ENCODE measurements around the gene ZDHHC17.

ZDHHC17 gene

GRCh38 chr12:76863005-76863670, 99.2 kb downstream of the ZDHHC17 start:
- Histone ChIP-seq H3K36me3 (ENCODE audit: control insufficient read depth in 4 of 4, insufficient read depth in 4 of 4, low read length in 3 of 4) (no peaks in the 10 kb centered on the region), H3K27me3 (replicated peaks in 2 of 5; ENCODE audit: control insufficient read depth in 4 of 5, insufficient read depth in 5 of 5, low read length in 4 of 5) (peaks cover 0 to 6% (median 0%) of the 10 kb centered on the region in 5 experiments), H3K4me3 (ENCODE audit: control insufficient read depth in 1 of 7, extremely low read depth in 1 of 7, insufficient read depth in 4 of 7, low read depth in 2 of 7, low read length in 6 of 7) (no peak overlapping the region), H3K4me1 (ENCODE audit: control extremely low read depth in 1 of 4, control insufficient read depth in 4 of 4, insufficient read depth in 4 of 4, low read length in 3 of 4) (peaks cover 3 to 18% (median 17%) of the 10 kb centered on the region in 4 experiments), H3K27ac (ENCODE audit: insufficient read depth in 1 of 2, low read depth in 1 of 2, low read length in 2 of 2, poor library complexity in 1 of 2, severe bottlenecking in 2 of 2) (no peak overlapping the region), H3K9me3 (ENCODE audit: control extremely low read depth in 1 of 5, control insufficient read depth in 4 of 5, insufficient read depth in 2 of 5, low read depth in 1 of 5, low read length in 4 of 5) (no peaks in the 10 kb centered on the region)
- WGBS (ENCODE audit: insufficient coverage), result 95% methylated on average over 11 of the region's 12 CpGs
- ChIA-PET CTCF (interaction anchor here (1.1 kb wide), 1 partner anchor 9 kb away, joined by 3 read pairs; no protein-coding TSS in a partner anchor), POLR2A (no interaction called here)
- no peak for DNase-seq

GRCh38 chr12:76863837-76864236, 99.9 kb downstream of the ZDHHC17 start:
- no peak overlapping the region for H3K4me3 ChIP-seq (ENCODE audit: control insufficient read depth in 1 of 7, extremely low read depth in 1 of 7, insufficient read depth in 4 of 7, low read depth in 2 of 7, low read length in 6 of 7)
- peaks cover 0 to 6% (median 0%) of the 10 kb centered on the region in 5 experiments for H3K27me3 ChIP-seq (replicated peaks in 2 of 5; ENCODE audit: control insufficient read depth in 4 of 5, insufficient read depth in 5 of 5, low read length in 4 of 5)
- POLR2A ChIA-PET, result no interaction called here
- H3K27ac ChIP-seq (ENCODE audit: insufficient read depth in 1 of 2, low read depth in 1 of 2, low read length in 2 of 2, poor library complexity in 1 of 2, severe bottlenecking in 2 of 2), result no peak overlapping the region
- no peaks in the 10 kb centered on the region for H3K9me3 ChIP-seq (ENCODE audit: control extremely low read depth in 1 of 5, control insufficient read depth in 4 of 5, insufficient read depth in 2 of 5, low read depth in 1 of 5, low read length in 4 of 5)
- WGBS (ENCODE audit: insufficient coverage), result 100% methylated on average over 1 of the region's 4 CpGs
- no peaks in the 10 kb centered on the region for H3K36me3 ChIP-seq (ENCODE audit: control insufficient read depth in 4 of 4, insufficient read depth in 4 of 4, low read length in 3 of 4)
- CTCF ChIA-PET, result interaction anchor here (0.6 to 1.1 kb wide), 2 partner anchors 9 to 65 kb away, joined by 3 read pairs; no protein-coding TSS in a partner anchor
- H3K4me1 ChIP-seq (ENCODE audit: control extremely low read depth in 1 of 4, control insufficient read depth in 4 of 4, insufficient read depth in 4 of 4, low read length in 3 of 4), result peaks cover 3 to 17% (median 16%) of the 10 kb centered on the region in 4 experiments
- no peak for DNase-seq

- Histone ChIP-seq H3K4me3 (ENCODE audit: control insufficient read depth in 1 of 7, extremely low read depth in 1 of 7, insufficient read depth in 4 of 7, low read depth in 2 of 7, low read length in 6 of 7) (no peak overlapping the region), H3K27ac (ENCODE audit: insufficient read depth in 1 of 2, low read depth in 1 of 2, low read length in 2 of 2, poor library complexity in 1 of 2, severe bottlenecking in 2 of 2) (no peak overlapping the region), H3K36me3 (ENCODE audit: control insufficient read depth in 4 of 4, insufficient read depth in 4 of 4, low read length in 3 of 4) (no peaks in the 10 kb centered on the region), H3K9me3 (ENCODE audit: control extremely low read depth in 1 of 5, control insufficient read depth in 4 of 5, insufficient read depth in 2 of 5, low read depth in 1 of 5, low read length in 4 of 5) (no peaks in the 10 kb centered on the region), H3K4me1 (ENCODE audit: control extremely low read depth in 1 of 4, control insufficient read depth in 4 of 4, insufficient read depth in 4 of 4, low read length in 3 of 4) (peaks cover 0 to 7% (median 6%) of the 10 kb centered on the region in 4 experiments), H3K27me3 (replicated peaks in 2 of 5; ENCODE audit: control insufficient read depth in 4 of 5, insufficient read depth in 5 of 5, low read length in 4 of 5) (peaks cover 0 to 6% (median 0%) of the 10 kb centered on the region in 5 experiments)
- no CpG with 5 or more reads among the region's 2 CpGs for WGBS (ENCODE audit: insufficient coverage)
- POLR2A ChIA-PET, result no interaction called here
- CTCF ChIA-PET, result interaction anchor here (1.5 kb wide), 1 partner anchor 20 kb away, joined by 3 read pairs; no protein-coding TSS in a partner anchor
- DNase-seq, result no peak
Observed at GRCh38 chr12:76864791-76865400, 101.0 kb downstream of the ZDHHC17 start.

- ChIA-PET POLR2A (no interaction called here), CTCF (interaction anchor here (0.5 to 1.5 kb wide), 3 partner anchors 14 to 204 kb away, joined by 3 read pairs; no protein-coding TSS in a partner anchor)
- DNase-seq, result no peak
- no peaks in the 10 kb centered on the region for H3K9me3 ChIP-seq (ENCODE audit: control extremely low read depth in 1 of 5, control insufficient read depth in 4 of 5, insufficient read depth in 2 of 5, low read depth in 1 of 5, low read length in 4 of 5)
- H3K27ac ChIP-seq (ENCODE audit: insufficient read depth in 1 of 2, low read depth in 1 of 2, low read length in 2 of 2, poor library complexity in 1 of 2, severe bottlenecking in 2 of 2), result no peak overlapping the region
- peaks cover 0 to 6% (median 0%) of the 10 kb centered on the region in 5 experiments for H3K27me3 ChIP-seq (replicated peaks in 2 of 5; ENCODE audit: control insufficient read depth in 4 of 5, insufficient read depth in 5 of 5, low read length in 4 of 5)
- no peaks in the 10 kb centered on the region for H3K4me1 ChIP-seq (ENCODE audit: control extremely low read depth in 1 of 4, control insufficient read depth in 4 of 4, insufficient read depth in 4 of 4, low read length in 3 of 4)
- H3K4me3 ChIP-seq (ENCODE audit: control insufficient read depth in 1 of 7, extremely low read depth in 1 of 7, insufficient read depth in 4 of 7, low read depth in 2 of 7, low read length in 6 of 7), result no peak overlapping the region
- 93% methylated on average over 7 of the region's 8 CpGs for whole genome bisulfite sequencing (ENCODE audit: insufficient coverage)
- H3K36me3 ChIP-seq (ENCODE audit: control insufficient read depth in 4 of 4, insufficient read depth in 4 of 4, low read length in 3 of 4), result no peaks in the 10 kb centered on the region
Observed at GRCh38 chr12:76866151-76866567, 102.2 kb downstream of the ZDHHC17 start.

GRCh38 chr12:76866726-76867125, 102.8 kb downstream of the ZDHHC17 start:
- Histone ChIP-seq H3K27ac (ENCODE audit: insufficient read depth in 1 of 2, low read depth in 1 of 2, low read length in 2 of 2, poor library complexity in 1 of 2, severe bottlenecking in 2 of 2) (no peak overlapping the region), H3K4me1 (ENCODE audit: control extremely low read depth in 1 of 4, control insufficient read depth in 4 of 4, insufficient read depth in 4 of 4, low read length in 3 of 4) (no peaks in the 10 kb centered on the region), H3K36me3 (ENCODE audit: control insufficient read depth in 4 of 4, insufficient read depth in 4 of 4, low read length in 3 of 4) (no peaks in the 10 kb centered on the region), H3K4me3 (ENCODE audit: control insufficient read depth in 1 of 7, extremely low read depth in 1 of 7, insufficient read depth in 4 of 7, low read depth in 2 of 7, low read length in 6 of 7) (no peak overlapping the region), H3K27me3 (replicated peaks in 2 of 5; ENCODE audit: control insufficient read depth in 4 of 5, insufficient read depth in 5 of 5, low read length in 4 of 5) (peaks cover 0 to 6% (median 0%) of the 10 kb centered on the region in 5 experiments), H3K9me3 (ENCODE audit: control extremely low read depth in 1 of 5, control insufficient read depth in 4 of 5, insufficient read depth in 2 of 5, low read depth in 1 of 5, low read length in 4 of 5) (no peaks in the 10 kb centered on the region)
- 98% methylated on average over 5 of the region's 8 CpGs for WGBS (ENCODE audit: insufficient coverage)
- ChIA-PET CTCF (interaction anchor here (0.5 to 1.5 kb wide), 4 partner anchors 14 to 205 kb away, joined by 3 to 4 read pairs (median 3); no protein-coding TSS in a partner anchor), POLR2A (no interaction called here)
- peak in 1 of 3 donors; percentile 10 for DNase-seq

- Histone ChIP-seq H3K27ac (ENCODE audit: insufficient read depth in 1 of 2, low read depth in 1 of 2, low read length in 2 of 2, poor library complexity in 1 of 2, severe bottlenecking in 2 of 2) (no peak overlapping the region), H3K4me3 (ENCODE audit: control insufficient read depth in 1 of 7, extremely low read depth in 1 of 7, insufficient read depth in 4 of 7, low read depth in 2 of 7, low read length in 6 of 7) (no peak overlapping the region), H3K9me3 (ENCODE audit: control extremely low read depth in 1 of 5, control insufficient read depth in 4 of 5, insufficient read depth in 2 of 5, low read depth in 1 of 5, low read length in 4 of 5) (no peaks in the 10 kb centered on the region), H3K4me1 (ENCODE audit: control extremely low read depth in 1 of 4, control insufficient read depth in 4 of 4, insufficient read depth in 4 of 4, low read length in 3 of 4) (no peaks in the 10 kb centered on the region), H3K27me3 (replicated peaks in 2 of 5; ENCODE audit: control insufficient read depth in 4 of 5, insufficient read depth in 5 of 5, low read length in 4 of 5) (peaks cover 0 to 5% (median 2%) of the 10 kb centered on the region in 5 experiments), H3K36me3 (ENCODE audit: control insufficient read depth in 4 of 4, insufficient read depth in 4 of 4, low read length in 3 of 4) (no peaks in the 10 kb centered on the region)
- WGBS (ENCODE audit: insufficient coverage), result 90% methylated on average over 2 of the region's 2 CpGs
- ChIA-PET POLR2A (no interaction called here), CTCF (interaction anchor here (1.6 to 1.7 kb wide), 2 partner anchors 12 to 15 kb away, joined by 3 to 4 read pairs; no protein-coding TSS in a partner anchor)
- peak in 2 of 3 donors; percentile 14 to 36 for DNase-seq
Observed at GRCh38 chr12:76871082-76871481, 107.2 kb downstream of the ZDHHC17 start.

- Histone ChIP-seq H3K36me3 (ENCODE audit: control insufficient read depth in 4 of 4, insufficient read depth in 4 of 4, low read length in 3 of 4) (no peaks in the 10 kb centered on the region), H3K4me3 (ENCODE audit: control insufficient read depth in 1 of 7, extremely low read depth in 1 of 7, insufficient read depth in 4 of 7, low read depth in 2 of 7, low read length in 6 of 7) (no peak overlapping the region), H3K27me3 (replicated peaks in 2 of 5; ENCODE audit: control insufficient read depth in 4 of 5, insufficient read depth in 5 of 5, low read length in 4 of 5) (peaks cover 0 to 9% (median 6%) of the 10 kb centered on the region in 5 experiments), H3K27ac (ENCODE audit: insufficient read depth in 1 of 2, low read depth in 1 of 2, low read length in 2 of 2, poor library complexity in 1 of 2, severe bottlenecking in 2 of 2) (no peak overlapping the region), H3K4me1 (ENCODE audit: control extremely low read depth in 1 of 4, control insufficient read depth in 4 of 4, insufficient read depth in 4 of 4, low read length in 3 of 4) (no peaks in the 10 kb centered on the region), H3K9me3 (ENCODE audit: control extremely low read depth in 1 of 5, control insufficient read depth in 4 of 5, insufficient read depth in 2 of 5, low read depth in 1 of 5, low read length in 4 of 5) (no peaks in the 10 kb centered on the region)
- POLR2A ChIA-PET, result no interaction called here
- CTCF ChIA-PET, result interaction anchor here (0.6 to 1.7 kb wide), 4 partner anchors 8 to 246 kb away, joined by 3 to 4 read pairs (median 4); no protein-coding TSS in a partner anchor
- DNase-seq, result no peak
- 94% methylated on average over 2 of the region's 3 CpGs for WGBS (ENCODE audit: insufficient coverage)
Observed at GRCh38 chr12:76871742-76872141, 107.8 kb downstream of the ZDHHC17 start.

Data from common myeloid progenitor, CD34-positive (primary cell).